ENCODE measurements around the gene LITAFD. TPM values are rescaled to one million over a fixed set of nuclear protein-coding genes. Genes with fewer than 3 reads are reported as not detected.
A peak's percentile ranks its signal among the peaks of the same experiment; 100 is the strongest.
"Not testable (repeated sequence)": the region's sequence is repeated elsewhere in the genome, so short reads cannot be mapped to it uniquely, and the experiment has no call there.

The LITAFD gene
- total RNA-seq = not detected

- no peak for DNase-seq (ENCODE audit: extremely low spot score)
- intact Hi-C loops (cut with DNase I) = no loop called here
- no peak for TF ChIP-seq POLR2A (IDR thresholded peaks at IDR 0.05; ENCODE audit: low read depth)
- TF ChIP-seq EP300 (IDR thresholded peaks at IDR 0.05) = no peak
- TF ChIP-seq CTCF (IDR thresholded peaks at IDR 0.05) = no peak
- TF ChIP-seq POLR2AphosphoS5 (IDR thresholded peaks at IDR 0.05) = no peak
Observed at GRCh38 chr16:8882041-8882617, at the start of gene LITAFD. Gene LITAFD (plus strand): TSS chr16:8882351. CDS start chr16:8884356, 2,005 bp downstream.

GRCh38 chr16:8832717-8833105 lies 49.4 kb upstream of the LITAFD start:
- no peak overlapping the region for H3K4me3 ChIP-seq
- H3K36me3 ChIP-seq = peaks cover 15 to 37% (median 33%) of the 10 kb centered on the region in 4 donors
- no peaks in the 10 kb centered on the region for H3K9me3 ChIP-seq
- 80% methylated on average over 16 of the region's 16 CpGs for WGBS
- no peaks in the 10 kb centered on the region for H3K27me3 ChIP-seq
- DNase-seq (ENCODE audit: extremely low spot score) = no peak
- H3K4me1 ChIP-seq = no peaks in the 10 kb centered on the region
- intact Hi-C loops (cut with DNase I) = no loop called here
- TF ChIP-seq CTCF (IDR thresholded peaks at IDR 0.05) (no peak), POLR2AphosphoS5 (IDR thresholded peaks at IDR 0.05) (no peak), EP300 (IDR thresholded peaks at IDR 0.05) (no peak), POLR2A (IDR thresholded peaks at IDR 0.05; ENCODE audit: low read depth) (no peak)
- no peak overlapping the region for H3K27ac ChIP-seq (replicated peaks in 1 of 4)

More at GRCh38 chr16:8882041-8882617, at the start of gene LITAFD:
- Histone ChIP-seq H3K36me3 (no peaks in the 10 kb centered on the region), H3K9me3 (no peaks in the 10 kb centered on the region), H3K27me3 (peaks cover 0 to 62% (median 11%) of the 10 kb centered on the region in 4 donors), H3K27ac (replicated peaks in 1 of 4) (no peak within 1 kb of the TSS), H3K4me3 (no peak within 1 kb of the TSS), H3K4me1 (peaks cover 17 to 20% (median 18%) of the 10 kb centered on the region in 4 donors)
- 68% methylated on average over 9 of the region's 10 CpGs for WGBS

GRCh38 chr16:8836797-8837196 lies 45.4 kb upstream of the LITAFD start:
- H3K36me3 ChIP-seq = peaks cover 6 to 11% (median 10%) of the 10 kb centered on the region in 4 donors
- WGBS = 88% methylated on average over 7 of the region's 7 CpGs
- H3K27me3 ChIP-seq; H3K9me3 ChIP-seq; DNase-seq (ENCODE audit: extremely low spot score); H3K27ac ChIP-seq (replicated peaks in 1 of 4); intact Hi-C loops (cut with DNase I); H3K4me3 ChIP-seq; H3K4me1 ChIP-seq: not testable (repeated sequence)

GRCh38 chr16:8837594-8837993 lies 44.6 kb upstream of the LITAFD start:
- H3K4me3 ChIP-seq; H3K4me1 ChIP-seq; H3K27ac ChIP-seq (replicated peaks in 1 of 4); DNase-seq (ENCODE audit: extremely low spot score); H3K36me3 ChIP-seq; H3K9me3 ChIP-seq; H3K27me3 ChIP-seq; intact Hi-C loops (cut with DNase I): not testable (repeated sequence)
- WGBS = 87% methylated on average over 15 of the region's 15 CpGs

GRCh38 chr16:8842016-8842415 lies 40.1 kb upstream of the LITAFD start:
- DNase-seq (ENCODE audit: extremely low spot score); H3K27me3 ChIP-seq; H3K9me3 ChIP-seq; intact Hi-C loops (cut with DNase I); H3K4me1 ChIP-seq; H3K36me3 ChIP-seq: not testable (repeated sequence)
- 76% methylated on average over 4 of the region's 4 CpGs for WGBS
- Histone ChIP-seq H3K4me3 (peak overlapping the region in 2 of 4 donors; percentile 15 to 41), H3K27ac (replicated peaks in 1 of 4) (peak overlapping the region in 2 of 4 donors; percentile 36 to 55)

- DNase-seq (ENCODE audit: extremely low spot score); H3K4me1 ChIP-seq; intact Hi-C loops (cut with DNase I); H3K9me3 ChIP-seq; H3K27ac ChIP-seq (replicated peaks in 1 of 4); H3K27me3 ChIP-seq: not testable (repeated sequence)
- peaks cover 0 to 12% (median 7%) of the 10 kb centered on the region in 4 donors for H3K36me3 ChIP-seq
- peak overlapping the region in 1 of 4 donors; percentile 41 for H3K4me3 ChIP-seq
- WGBS = 74% methylated on average over 12 of the region's 12 CpGs
Observed at GRCh38 chr16:8843296-8843695, 38.9 kb upstream of the LITAFD start.

GRCh38 chr16:8845699-8846298 lies 36.4 kb upstream of the LITAFD start:
- Histone ChIP-seq H3K27me3 (no peaks in the 10 kb centered on the region), H3K36me3 (peaks cover 9 to 35% (median 30%) of the 10 kb centered on the region in 4 donors), H3K4me1 (peaks cover 20 to 26% (median 21%) of the 10 kb centered on the region in 4 donors), H3K4me3 (no peak overlapping the region), H3K27ac (replicated peaks in 1 of 4) (no peak overlapping the region), H3K9me3 (no peaks in the 10 kb centered on the region)
- no peak for DNase-seq (ENCODE audit: extremely low spot score)
- TF ChIP-seq POLR2AphosphoS5 (IDR thresholded peaks at IDR 0.05) = no peak
- no peak for TF ChIP-seq CTCF (IDR thresholded peaks at IDR 0.05)
- no peak for TF ChIP-seq EP300 (IDR thresholded peaks at IDR 0.05)
- no peak for TF ChIP-seq POLR2A (IDR thresholded peaks at IDR 0.05; ENCODE audit: low read depth)
- 94% methylated on average over 7 of the region's 7 CpGs for WGBS
- intact Hi-C loops (cut with DNase I) = no loop called here

All from esophagus muscularis mucosa (tissue), 4 donors.